Astrocyte of the spinal cord (primary cell): ENCODE data around the gene PATJ.

Experiments
- DNase-seq: peaks from one replicate; pipeline ENCODE4 v3.0.0; 2011; ENCODE audit warnings: low read depth, low spot score
- H3K4me3 ChIP-seq: 2 replicates; pipeline ENCODE4 v1.5.1; 2011; ENCODE audit warnings: low read depth, mild to moderate bottlenecking, low read length, moderate library complexity
- CTCF ChIP-seq: IDR thresholded peaks from 2 replicates; pipeline ENCODE4 v1.5.1; 2012; ENCODE audit warnings: low read depth, mild to moderate bottlenecking, low read length, inconsistent platforms
- in situ Hi-C: cut with HindIII; loops from 2 replicates; pipeline ENCODE4 v1.10.0; 2017; ENCODE audit warnings: low sequenced_read_pairs

Gene PATJ

GRCh38 chr1:62057641-62058290 is 315.5 kb downstream of the PATJ start:
- TF ChIP-seq CTCF: no peak
- no peak overlapping the region for H3K4me3 ChIP-seq
- in situ Hi-C loops: no loop called here
- no peak for DNase-seq

GRCh38 chr1:62058956-62059355 is 316.7 kb downstream of the PATJ start:
- no peak overlapping the region for H3K4me3 ChIP-seq
- in situ Hi-C loops: no loop called here
- no peak for DNase-seq
- TF ChIP-seq CTCF: no peak

GRCh38 chr1:62062087-62062486 is 319.8 kb downstream of the PATJ start:
- DNase-seq: no peak
- TF ChIP-seq CTCF: no peak
- in situ Hi-C loops: no loop called here
- no peak overlapping the region for H3K4me3 ChIP-seq

GRCh38 chr1:62064829-62065407 is 322.6 kb downstream of the PATJ start:
- H3K4me3 ChIP-seq: no peak overlapping the region
- no peak for TF ChIP-seq CTCF
- in situ Hi-C loops: no loop called here
- DNase-seq: no peak

- in situ Hi-C loops: no loop called here
- no peak for TF ChIP-seq CTCF
- H3K4me3 ChIP-seq: no peak overlapping the region
- DNase-seq: no peak
These were observed 324.4 kb downstream of the PATJ start for GRCh38 chr1:62066713-62067112.

GRCh38 chr1:62068416-62068843 is 326.1 kb downstream of the PATJ start:
- no peak overlapping the region for H3K4me3 ChIP-seq
- TF ChIP-seq CTCF: no peak
- in situ Hi-C loops: no loop called here
- no peak for DNase-seq
